ENCODE results near the gene SNAP91. TPM values are rescaled to one million over a fixed set of nuclear protein-coding genes. Genes with fewer than 3 reads are reported as not detected.
"Not testable (repeated sequence)": the region's sequence is repeated elsewhere in the genome, so short reads cannot be mapped to it uniquely, and the experiment has no call there.

Gene SNAP91
- total RNA-seq, 6 donors from 2014 or later = 0.23 TPM; not detected in 5

DNA sequence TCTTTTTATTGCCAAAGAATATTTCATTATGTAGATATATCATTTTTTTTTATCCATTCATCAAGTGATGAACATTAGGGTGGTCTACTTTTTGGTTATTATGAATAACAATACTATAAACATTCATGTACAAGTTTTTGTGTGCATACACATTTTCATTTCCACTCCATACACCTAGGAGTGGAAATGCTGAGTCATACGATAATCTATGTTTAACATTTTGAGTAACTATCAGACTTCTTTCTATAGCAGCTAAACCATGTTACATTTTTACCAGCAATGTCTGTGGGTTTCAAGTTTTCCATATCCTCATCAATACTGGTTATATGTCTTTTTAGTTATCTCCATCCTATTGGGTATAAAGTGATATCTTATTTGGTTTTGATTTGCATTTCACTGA lies 130.8 kb downstream of the SNAP91 start:
- 90 to 94% methylated on average over 1 of the region's 1 CpG for WGBS, 2 donors
- Histone ChIP-seq H3K27me3 (no peaks in the 10 kb centered on the region), H3K9me3 (no peaks in the 10 kb centered on the region), H3K4me1 (no peaks in the 10 kb centered on the region), H3K36me3 (no peaks in the 10 kb centered on the region), H3K4me3 (no peak overlapping the region), H3K27ac (no peak overlapping the region)
- DNase-seq (no peak), ATAC-seq (ENCODE audit: low FRiP score in 2 of 2) (no peak)
- TF ChIP-seq POLR2A (IDR thresholded peaks at IDR 0.05) (no peak), POLR2AphosphoS5 (IDR thresholded peaks at IDR 0.05) (no peak), EP300 (IDR thresholded peaks at IDR 0.05) (no peak)
- TF ChIP-seq, protein P1, sequence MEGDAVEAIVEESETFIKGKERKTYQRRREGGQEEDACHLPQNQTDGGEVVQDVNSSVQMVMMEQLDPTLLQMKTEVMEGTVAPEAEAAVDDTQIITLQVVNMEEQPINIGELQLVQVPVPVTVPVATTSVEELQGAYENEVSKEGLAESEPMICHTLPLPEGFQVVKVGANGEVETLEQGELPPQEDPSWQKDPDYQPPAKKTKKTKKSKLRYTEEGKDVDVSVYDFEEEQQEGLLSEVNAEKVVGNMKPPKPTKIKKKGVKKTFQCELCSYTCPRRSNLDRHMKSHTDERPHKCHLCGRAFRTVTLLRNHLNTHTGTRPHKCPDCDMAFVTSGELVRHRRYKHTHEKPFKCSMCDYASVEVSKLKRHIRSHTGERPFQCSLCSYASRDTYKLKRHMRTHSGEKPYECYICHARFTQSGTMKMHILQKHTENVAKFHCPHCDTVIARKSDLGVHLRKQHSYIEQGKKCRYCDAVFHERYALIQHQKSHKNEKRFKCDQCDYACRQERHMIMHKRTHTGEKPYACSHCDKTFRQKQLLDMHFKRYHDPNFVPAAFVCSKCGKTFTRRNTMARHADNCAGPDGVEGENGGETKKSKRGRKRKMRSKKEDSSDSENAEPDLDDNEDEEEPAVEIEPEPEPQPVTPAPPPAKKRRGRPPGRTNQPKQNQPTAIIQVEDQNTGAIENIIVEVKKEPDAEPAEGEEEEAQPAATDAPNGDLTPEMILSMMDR (IDR thresholded peaks at IDR 0.05) = no peak

DNA sequence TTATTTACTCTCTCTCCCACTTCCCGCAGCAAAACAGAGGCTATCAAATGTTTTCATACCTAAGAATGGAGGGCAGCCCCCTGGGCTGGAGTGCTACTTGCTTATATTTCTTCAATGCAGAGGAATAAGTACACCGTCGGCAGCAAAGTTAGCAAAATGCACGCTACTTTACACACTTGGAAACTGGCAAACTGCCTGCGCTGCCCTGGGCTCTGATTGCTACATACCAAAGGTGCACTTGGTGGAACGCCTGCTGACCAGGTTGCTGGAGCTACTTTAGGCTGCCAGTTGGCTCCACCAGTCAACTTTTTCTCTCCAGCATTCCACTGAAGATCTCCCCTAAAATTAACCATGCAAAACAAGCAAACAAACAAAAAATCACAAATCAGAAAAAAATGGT lies 134.1 kb downstream of the SNAP91 start:
- WGBS, 2 donors = 56 to 77% methylated on average over 6 of the region's 6 CpGs
- H3K27me3 ChIP-seq = no peaks in the 10 kb centered on the region
- DNase-seq = no peak

DNA sequence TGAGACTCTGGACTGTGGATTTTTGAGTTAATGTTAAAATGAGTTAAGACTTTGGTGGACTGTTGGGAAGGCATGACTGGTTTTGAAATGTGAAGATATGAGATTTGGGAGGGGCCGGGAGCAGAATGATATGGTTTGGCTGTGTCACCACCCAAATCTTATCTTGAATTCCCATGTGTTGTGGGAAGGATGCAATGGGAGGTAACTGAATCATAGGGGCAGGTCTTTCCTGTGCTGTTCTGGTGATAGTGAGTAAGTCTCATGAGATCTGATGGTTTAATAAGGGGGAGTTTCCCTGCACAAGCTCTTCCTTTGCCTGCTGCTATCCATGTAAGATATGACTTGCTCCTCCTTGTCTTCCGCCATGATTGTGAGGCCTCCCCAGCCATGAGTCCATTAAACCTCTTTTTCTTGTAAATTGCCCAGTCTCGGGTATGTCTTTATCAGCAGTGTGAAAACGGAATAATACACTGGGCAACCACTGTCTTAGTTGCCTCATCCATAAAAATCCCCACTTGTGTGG lies 137.2 kb downstream of the SNAP91 start:
- H3K4me1 ChIP-seq; ATAC-seq (ENCODE audit: low FRiP score in 2 of 2): not testable (repeated sequence)
- WGBS, 2 donors = 91 to 93% methylated on average over 4 of the region's 4 CpGs

More for the DNA sequence above, 134.1 kb downstream of the SNAP91 start:
- no peaks in the 10 kb centered on the region for H3K36me3 ChIP-seq
- ATAC-seq (ENCODE audit: low FRiP score in 2 of 2) = no peak
- H3K4me1 ChIP-seq = no peaks in the 10 kb centered on the region
- TF ChIP-seq, protein P1 (IDR thresholded peaks at IDR 0.05) = no peak
- no peak for TF ChIP-seq POLR2A (IDR thresholded peaks at IDR 0.05)
- H3K27ac ChIP-seq = no peak overlapping the region
- no peak overlapping the region for H3K4me3 ChIP-seq
- H3K9me3 ChIP-seq = no peaks in the 10 kb centered on the region

DNA sequence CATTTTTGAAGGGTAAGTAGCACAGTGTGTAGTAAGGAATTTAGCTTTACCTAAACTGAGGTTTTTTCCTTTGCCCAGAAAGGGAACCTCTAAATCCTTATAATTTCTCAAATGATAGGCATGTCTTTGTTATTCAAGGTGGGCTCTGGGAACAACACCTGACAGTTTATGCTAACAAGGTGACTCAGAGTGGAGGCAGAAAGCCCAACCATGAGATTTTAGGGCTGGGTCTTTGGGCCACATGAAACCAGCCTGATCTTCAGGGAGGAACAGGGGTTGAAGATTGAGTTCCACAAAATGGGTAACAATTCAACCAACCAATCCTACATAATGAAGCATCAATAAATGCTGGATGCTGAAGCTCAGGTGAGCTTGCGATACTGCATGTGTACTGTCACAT lies 149.9 kb downstream of the SNAP91 start:
- DNase-seq = no peak
- Histone ChIP-seq H3K4me3 (no peak overlapping the region), H3K27me3 (no peaks in the 10 kb centered on the region), H3K27ac (no peak overlapping the region), H3K36me3 (no peaks in the 10 kb centered on the region), H3K9me3 (no peaks in the 10 kb centered on the region), H3K4me1 (no peaks in the 10 kb centered on the region)
- 100% methylated on average over 1 of the region's 1 CpG for WGBS, 2 donors
- ATAC-seq (ENCODE audit: low FRiP score in 2 of 2) = no peak
- TF ChIP-seq POLR2AphosphoS5 (IDR thresholded peaks at IDR 0.05) (no peak), POLR2A (IDR thresholded peaks at IDR 0.05) (no peak), EP300 (IDR thresholded peaks at IDR 0.05) (no peak)
- TF ChIP-seq, protein P1 (IDR thresholded peaks at IDR 0.05) = no peak

More for the DNA sequence above, 137.2 kb downstream of the SNAP91 start:
- H3K4me3 ChIP-seq, H3K36me3 ChIP-seq, DNase-seq, H3K27me3 ChIP-seq, H3K27ac ChIP-seq, H3K9me3 ChIP-seq: not testable (repeated sequence)

DNA sequence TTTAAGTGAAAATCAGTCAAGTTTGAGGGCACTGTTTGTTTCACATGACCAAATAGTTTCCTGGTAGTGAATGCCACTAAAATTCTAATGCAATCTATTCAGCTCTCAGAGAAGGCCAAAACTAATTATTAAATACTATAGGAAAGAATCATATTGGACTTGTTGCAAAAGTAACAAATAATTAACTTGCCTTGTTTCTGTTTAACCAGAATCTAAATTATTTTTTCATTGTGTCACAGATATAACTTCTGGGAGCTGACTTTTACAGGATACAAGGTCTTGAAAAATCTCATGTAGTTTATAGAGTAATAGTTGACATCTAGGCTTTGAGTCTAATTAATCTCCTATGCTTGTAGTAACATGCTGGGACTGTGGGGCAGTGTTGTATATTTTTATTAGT lies 152.0 kb downstream of the SNAP91 start:
- Histone ChIP-seq H3K4me1 (no peaks in the 10 kb centered on the region), H3K9me3 (no peaks in the 10 kb centered on the region), H3K4me3 (no peak overlapping the region), H3K36me3 (no peaks in the 10 kb centered on the region), H3K27ac (no peak overlapping the region), H3K27me3 (no peaks in the 10 kb centered on the region)
- ATAC-seq (ENCODE audit: low FRiP score in 2 of 2) (no peak), DNase-seq (no peak)
- TF ChIP-seq POLR2A (IDR thresholded peaks at IDR 0.05) (no peak), EP300 (IDR thresholded peaks at IDR 0.05) (no peak), POLR2AphosphoS5 (IDR thresholded peaks at IDR 0.05) (no peak)
- TF ChIP-seq, protein P1 (IDR thresholded peaks at IDR 0.05) = no peak

DNA sequence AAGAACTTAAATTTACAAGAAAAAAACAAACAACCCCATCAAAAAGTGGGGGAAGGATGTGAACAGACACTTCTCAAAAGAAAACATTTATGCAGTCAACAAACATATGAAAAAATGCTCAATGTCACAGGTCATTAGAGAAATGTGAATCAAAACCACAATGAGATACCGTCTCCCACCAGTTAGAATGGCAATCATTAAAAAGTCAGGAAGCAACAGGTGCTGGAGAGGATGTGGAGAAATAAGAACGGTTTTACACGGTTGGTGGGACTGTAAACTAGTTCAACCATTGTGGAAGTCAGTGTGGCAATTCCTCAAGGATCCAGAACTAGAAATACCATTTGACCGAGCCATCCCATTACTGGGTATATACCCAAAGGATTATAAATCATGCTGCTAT lies 157.2 kb downstream of the SNAP91 start:
- not testable (repeated sequence) for H3K9me3 ChIP-seq; H3K27me3 ChIP-seq; DNase-seq; H3K4me3 ChIP-seq; H3K4me1 ChIP-seq; H3K36me3 ChIP-seq; ATAC-seq (ENCODE audit: low FRiP score in 2 of 2); H3K27ac ChIP-seq
- WGBS, 2 donors = 86 to 90% methylated on average over 4 of the region's 4 CpGs

DNA sequence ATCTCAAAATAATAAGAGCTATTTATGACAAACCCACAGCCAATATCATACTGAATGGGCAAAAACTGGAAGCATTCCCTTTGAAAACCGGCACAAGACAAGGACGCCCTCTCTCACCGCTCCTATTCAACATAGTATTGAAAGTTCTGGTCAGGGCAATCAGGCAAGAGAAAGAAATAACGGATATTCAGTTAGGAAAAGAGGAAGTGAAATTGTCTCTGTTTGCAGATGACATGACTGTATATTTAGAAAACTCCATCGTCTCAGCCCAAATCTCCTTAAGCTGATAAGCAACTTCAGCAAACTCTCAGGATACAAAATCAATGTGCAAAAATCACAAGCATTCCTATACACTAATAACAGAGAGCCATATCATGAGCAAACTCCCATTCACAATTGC lies 158.4 kb downstream of the SNAP91 start:
- H3K9me3 ChIP-seq; H3K36me3 ChIP-seq; H3K27ac ChIP-seq; H3K4me3 ChIP-seq; H3K4me1 ChIP-seq; H3K27me3 ChIP-seq; ATAC-seq (ENCODE audit: low FRiP score in 2 of 2); DNase-seq: not testable (repeated sequence)
- 64 to 70% methylated on average over 5 of the region's 5 CpGs for WGBS, 2 donors
